PC-9 (cell line): ENCODE results near the gene BLOC1S1.

Experiments
- CTCF ChIP-seq: fragments of 200-600 bp; sonication (generic); conservative IDR thresholded peaks from 2 replicates; pipeline ENCODE4 v1.6.1; 2017; ENCODE audit warnings: mixed run types, antibody characterized with exemption, mild to moderate bottlenecking, moderate library complexity
- EZH2 ChIP-seq: fragments of 200-600 bp; sonication (generic); IDR thresholded peaks from 2 replicates; pipeline ENCODE4 v1.8.0; 2017; ENCODE audit warnings: antibody characterized with exemption, low read depth

DNA sequence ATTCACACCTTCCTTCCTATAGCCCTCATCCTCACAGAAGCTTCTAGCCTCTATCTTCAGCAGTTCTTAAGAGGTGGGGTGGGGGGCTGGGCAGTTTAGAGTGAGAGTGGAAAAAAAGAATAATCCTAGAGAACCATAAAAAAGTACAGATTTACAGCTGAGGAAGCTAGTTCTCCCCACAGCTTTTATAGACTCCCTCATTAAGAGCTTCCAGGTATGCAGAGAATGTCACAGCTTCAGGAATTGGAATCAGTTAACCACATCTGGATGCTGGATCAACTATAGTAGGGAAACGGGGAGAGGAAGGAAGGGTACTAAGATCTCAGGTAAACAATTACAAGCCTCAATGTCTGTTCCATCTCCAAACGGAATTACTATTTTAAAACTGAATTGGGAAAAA is 39.4 kb downstream of the BLOC1S1 start:
- TF ChIP-seq CTCF (no peak), EZH2 (no peak)
